ENCODE data around the gene THEMIS.
"Not testable (repeated sequence)": the region's sequence is repeated elsewhere in the genome, so short reads cannot be mapped to it uniquely, and the experiment has no call there.

DNA sequence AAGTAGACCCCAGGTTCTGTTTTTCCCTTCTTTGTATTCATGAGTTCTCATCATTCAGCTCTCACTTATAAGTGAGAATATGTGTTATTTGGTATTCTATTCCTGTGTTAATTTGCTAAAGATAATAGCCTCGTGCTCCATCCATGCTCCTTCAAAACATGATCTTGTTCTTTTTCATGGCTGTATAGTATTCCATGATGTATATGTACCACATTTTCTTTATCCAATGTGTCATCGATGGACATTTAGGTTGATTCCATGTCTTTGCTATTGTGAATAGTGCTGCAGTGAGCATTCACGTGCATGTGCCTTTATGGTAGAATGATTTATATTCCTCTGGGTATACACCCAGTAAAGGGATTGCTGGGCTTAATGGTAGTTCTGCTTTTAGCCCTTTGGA is 213.4 kb downstream of the THEMIS start:
- not testable (repeated sequence) for TF ChIP-seq CTCF, POLR2A (IDR thresholded peaks at IDR 0.05)

All from suprapubic skin (tissue), 3 donors.